ENCODE data around the gene ZNF837.
"Not testable (repeated sequence)": the region's sequence is repeated elsewhere in the genome, so short reads cannot be mapped to it uniquely, and the experiment has no call there.

ZNF837 gene

GRCh38 chr19:58381460-58382212, 806 bp upstream of the ZNF837 start:
- in situ Hi-C loops (cut with HindIII; ENCODE audit: low sequenced_read_pairs) = no loop called here
- peak overlapping the region; percentile 78 for H3K4me3 ChIP-seq (ENCODE audit: low read depth, low read length)
- DNase-seq (ENCODE audit: low read depth) = no peak
- TF ChIP-seq, protein P1, sequence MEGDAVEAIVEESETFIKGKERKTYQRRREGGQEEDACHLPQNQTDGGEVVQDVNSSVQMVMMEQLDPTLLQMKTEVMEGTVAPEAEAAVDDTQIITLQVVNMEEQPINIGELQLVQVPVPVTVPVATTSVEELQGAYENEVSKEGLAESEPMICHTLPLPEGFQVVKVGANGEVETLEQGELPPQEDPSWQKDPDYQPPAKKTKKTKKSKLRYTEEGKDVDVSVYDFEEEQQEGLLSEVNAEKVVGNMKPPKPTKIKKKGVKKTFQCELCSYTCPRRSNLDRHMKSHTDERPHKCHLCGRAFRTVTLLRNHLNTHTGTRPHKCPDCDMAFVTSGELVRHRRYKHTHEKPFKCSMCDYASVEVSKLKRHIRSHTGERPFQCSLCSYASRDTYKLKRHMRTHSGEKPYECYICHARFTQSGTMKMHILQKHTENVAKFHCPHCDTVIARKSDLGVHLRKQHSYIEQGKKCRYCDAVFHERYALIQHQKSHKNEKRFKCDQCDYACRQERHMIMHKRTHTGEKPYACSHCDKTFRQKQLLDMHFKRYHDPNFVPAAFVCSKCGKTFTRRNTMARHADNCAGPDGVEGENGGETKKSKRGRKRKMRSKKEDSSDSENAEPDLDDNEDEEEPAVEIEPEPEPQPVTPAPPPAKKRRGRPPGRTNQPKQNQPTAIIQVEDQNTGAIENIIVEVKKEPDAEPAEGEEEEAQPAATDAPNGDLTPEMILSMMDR (IDR thresholded peaks at IDR 0.05; ENCODE audit: low read depth, low read length, missing control alignments) = no peak

DNA sequence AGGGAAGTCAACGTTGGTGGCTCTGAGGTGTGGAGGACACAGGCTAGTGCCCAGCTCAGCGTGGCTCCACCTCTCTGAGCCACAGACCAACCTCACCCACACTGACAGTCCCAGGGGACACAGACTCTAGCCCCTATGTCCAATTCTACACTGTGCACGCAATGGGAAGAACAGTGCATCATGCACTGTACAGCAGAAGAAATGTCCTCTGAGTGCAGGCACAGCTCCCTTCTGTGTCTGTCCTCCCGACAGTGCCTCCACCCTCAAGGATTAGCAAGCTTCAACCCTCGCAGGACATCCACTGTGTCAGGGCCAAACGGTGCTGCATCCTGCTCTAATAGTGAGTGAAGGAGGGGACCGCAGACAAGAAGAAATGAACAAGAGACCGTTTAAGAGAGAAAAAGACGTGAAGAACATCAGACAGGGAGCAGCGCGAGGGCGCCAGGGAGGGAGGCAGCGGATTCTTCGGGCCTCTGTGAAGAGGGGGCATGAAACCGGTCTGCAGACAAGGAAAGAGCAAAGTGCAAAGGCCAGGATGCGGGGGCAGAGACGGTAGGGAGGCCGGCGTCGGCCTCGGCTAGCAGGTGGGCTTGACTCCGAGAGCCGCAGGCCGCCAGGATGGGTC, 681 bp downstream of the ZNF837 start:
- no peak for DNase-seq (ENCODE audit: low read depth)
- in situ Hi-C loops (cut with HindIII; ENCODE audit: low sequenced_read_pairs) = no loop called here
- H3K4me3 ChIP-seq (ENCODE audit: low read depth, low read length) = peak overlapping the region; percentile 78
- TF ChIP-seq, protein P1 (IDR thresholded peaks at IDR 0.05; ENCODE audit: low read depth, low read length, missing control alignments) = no peak

DNA sequence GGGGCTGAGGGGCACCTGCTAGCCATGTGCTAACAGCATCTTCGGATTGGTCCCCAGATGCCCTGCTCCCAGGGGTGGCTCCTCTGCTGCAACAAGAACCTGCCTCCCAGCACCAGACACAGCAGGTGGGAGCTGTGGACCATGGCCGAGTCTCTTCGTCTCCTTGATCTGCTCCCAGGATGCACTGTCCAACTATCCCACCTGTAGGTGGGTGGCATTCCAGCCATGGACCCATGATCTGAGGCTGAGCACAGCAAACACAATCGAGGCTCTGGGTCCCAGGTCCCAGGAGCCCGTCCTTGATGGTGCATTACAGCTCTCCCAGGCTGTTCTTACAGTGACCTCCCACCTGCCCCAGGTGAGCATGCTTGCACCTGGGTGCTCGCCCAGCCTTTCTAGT, 1.6 kb downstream of the ZNF837 start:
- DNase-seq (ENCODE audit: low read depth) = no peak
- TF ChIP-seq, protein P1 (IDR thresholded peaks at IDR 0.05; ENCODE audit: low read depth, low read length, missing control alignments) = no peak
- H3K4me3 ChIP-seq (ENCODE audit: low read depth, low read length) = no peak overlapping the region
- in situ Hi-C loops (cut with HindIII; ENCODE audit: low sequenced_read_pairs) = no loop called here

GRCh38 chr19:58376724-58377123, 4.1 kb downstream of the ZNF837 start:
- in situ Hi-C loops (cut with HindIII; ENCODE audit: low sequenced_read_pairs); H3K4me3 ChIP-seq (ENCODE audit: low read depth, low read length); DNase-seq (ENCODE audit: low read depth): not testable (repeated sequence)

DNA sequence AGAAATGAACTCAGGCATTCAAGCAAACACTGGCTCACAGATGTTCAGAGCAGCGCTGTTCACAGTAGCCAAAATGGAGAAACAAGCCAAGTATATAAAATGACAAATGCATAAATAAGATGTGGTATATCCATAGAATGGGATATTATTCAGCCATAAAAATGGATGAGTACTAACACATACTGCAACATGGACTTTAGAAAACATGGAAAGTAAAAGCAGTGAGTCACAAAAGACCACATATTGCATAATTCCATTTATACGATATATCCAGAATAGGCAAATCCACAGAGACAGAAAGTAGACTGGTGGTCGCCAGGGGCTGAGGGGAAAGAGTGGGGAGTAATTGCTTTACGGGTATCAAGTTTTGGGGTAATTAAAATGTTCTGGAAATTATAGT, 6.6 kb downstream of the ZNF837 start:
- TF ChIP-seq, protein P1 (IDR thresholded peaks at IDR 0.05; ENCODE audit: low read depth, low read length, missing control alignments) = no peak
- H3K4me3 ChIP-seq (ENCODE audit: low read depth, low read length) = no peak overlapping the region
- DNase-seq (ENCODE audit: low read depth) = no peak
- in situ Hi-C loops (cut with HindIII; ENCODE audit: low sequenced_read_pairs) = no loop called here

GRCh38 chr19:58372311-58373133, 8.3 kb downstream of the ZNF837 start:
- TF ChIP-seq, protein P1 (IDR thresholded peaks at IDR 0.05; ENCODE audit: low read depth, low read length, missing control alignments) = no peak
- in situ Hi-C loops (cut with HindIII; ENCODE audit: low sequenced_read_pairs) = no loop called here
- DNase-seq (ENCODE audit: low read depth) = no peak
- H3K4me3 ChIP-seq (ENCODE audit: low read depth, low read length) = no peak overlapping the region
